Hepatocyte (in vitro differentiated cells): ENCODE results near the gene CUZD1. TPM values are rescaled to one million over a fixed set of nuclear protein-coding genes. Genes with fewer than 3 reads are reported as not detected.

Experiments
- DNase-seq: peaks from one replicate; pipeline ENCODE4 v3.0.0-alpha.2; 2016; ENCODE audit warnings: low spot score
- H2AFZ ChIP-seq: fragments of 200-600 bp; sonication (generic); 2 replicates; pipeline ENCODE4 v1.6.0; 2016; ENCODE audit warnings: antibody characterized with exemption, mild to moderate bottlenecking
- H3K27ac ChIP-seq: fragments of 200-600 bp; sonication (generic); 2 replicates; pipeline ENCODE4 v1.5.1; 2016; ENCODE audit warnings: mild to moderate bottlenecking
- H3K27me3 ChIP-seq: fragments of 200-600 bp; sonication (generic); 2 replicates; pipeline ENCODE4 v1.6.1; 2016
- H3K36me3 ChIP-seq: fragments of 200-600 bp; sonication (generic); replicated peaks from 2 replicates; pipeline ENCODE4 v1.5.1; 2016; ENCODE audit warnings: low read depth; ENCODE audit not compliant: insufficient read depth
- H3K4me1 ChIP-seq: fragments of 200-600 bp; sonication (generic); 2 replicates; pipeline ENCODE4 v1.5.1; 2016; ENCODE audit warnings: mild to moderate bottlenecking, moderate library complexity; ENCODE audit not compliant: insufficient read depth
- H3K4me2 ChIP-seq: fragments of 200-600 bp; sonication (generic); 2 replicates; pipeline ENCODE4 v1.6.0; 2016
- H3K4me3 ChIP-seq: fragments of 200-600 bp; sonication (generic); 2 replicates; pipeline ENCODE4 v1.5.1; 2016; ENCODE audit warnings: mild to moderate bottlenecking
- H3K79me2 ChIP-seq: fragments of 200-600 bp; sonication (generic); 2 replicates; pipeline ENCODE4 v1.6.0; 2017; ENCODE audit warnings: mild to moderate bottlenecking
- H3K9me2 ChIP-seq: fragments of 200-600 bp; sonication (generic); replicated peaks from 2 replicates; pipeline ENCODE4 v1.6.0; 2017; ENCODE audit warnings: mild to moderate bottlenecking; ENCODE audit not compliant: insufficient read depth
- H3K9me3 ChIP-seq: fragments of 200-600 bp; sonication (generic); 2 replicates; pipeline ENCODE4 v1.5.1; 2016; ENCODE audit warnings: low read depth, mild to moderate bottlenecking
- H4K20me1 ChIP-seq: fragments of 200-600 bp; sonication (generic); 2 replicates; pipeline ENCODE4 v1.6.0; 2016; ENCODE audit warnings: mild to moderate bottlenecking; ENCODE audit not compliant: insufficient read depth, poor library complexity, severe bottlenecking
- CTCF ChIP-seq: fragments of 200-600 bp; sonication (generic); IDR thresholded peaks from 2 replicates; pipeline ENCODE4 v1.5.1; 2016; ENCODE audit warnings: antibody characterized with exemption, mild to moderate bottlenecking; ENCODE audit not compliant: poor library complexity
- EZH2 ChIP-seq: fragments of 200-600 bp; sonication (generic); IDR thresholded peaks from 2 replicates; pipeline ENCODE4 v1.6.1; 2016; ENCODE audit warnings: antibody characterized with exemption, mild to moderate bottlenecking, borderline replicate concordance
- EZH2phosphoT487 ChIP-seq: fragments of 200-600 bp; sonication (generic); IDR thresholded peaks from one replicate; pipeline ENCODE4 v1.6.1; 2018; ENCODE audit warnings: antibody characterized with exemption, mild to moderate bottlenecking, low read depth, moderate library complexity; ENCODE audit not compliant: unreplicated experiment, severe bottlenecking
- WGBS: methylation state at CpG from one replicate; pipeline ENCODE4 v1.1.6; 2016; ENCODE audit warnings: low lambda C conversion rate; ENCODE audit errors: missing lambda C conversion rate; 5-methylcytosine and 5-hydroxymethylcytosine counted together
- polyA plus RNA-seq: library from polyadenylated mRNA; unstranded; fragments of >200 nt; fragmentation: Nextera tagmentation; extraction: Ambion mirVana; gene quantifications from 2 replicates; pipeline ENCODE4 v1.2.1, GENCODE V29; 2016
- total RNA-seq: library from RNA; depleted of rRNA; stranded (reverse); fragments of >200 nt; gene quantifications from 2 replicates; pipeline ENCODE4 v1.2.3, GENCODE V29; 2014

The CUZD1 gene
- total and polyA plus RNA-seq, 2 experiments from 2014 or later: not detected

GRCh38 chr10:122838880-122839279 lies 6.8 kb downstream of the CUZD1 start:
- Histone ChIP-seq H3K79me2 (no peaks in the 10 kb centered on the region), H3K4me1 (no peaks in the 10 kb centered on the region), H3K27ac (no peak overlapping the region), H3K9me2 (no peaks in the 10 kb centered on the region), H3K4me3 (no peak overlapping the region), H3K4me2 (no peak overlapping the region), H3K27me3 (peaks cover 6% of the 10 kb centered on the region), H3K36me3 (no peaks in the 10 kb centered on the region), H4K20me1 (no peaks in the 10 kb centered on the region), H3K9me3 (no peaks in the 10 kb centered on the region), H2AFZ (no peak overlapping the region)
- no peak for DNase-seq
- TF ChIP-seq EZH2phosphoT487: no peak
- TF ChIP-seq CTCF: no peak
- TF ChIP-seq EZH2: no peak
- 75% methylated on average over 4 of the region's 4 CpGs for WGBS

GRCh38 chr10:122835908-122836307 lies 9.7 kb downstream of the CUZD1 start:
- no peaks in the 10 kb centered on the region for H3K36me3 ChIP-seq

GRCh38 chr10:122830965-122831353 lies 14.7 kb downstream of the CUZD1 start:
- Histone ChIP-seq H3K27me3 (peaks cover 4% of the 10 kb centered on the region), H4K20me1 (no peaks in the 10 kb centered on the region), H3K4me2 (no peak overlapping the region), H3K9me2 (no peaks in the 10 kb centered on the region), H3K4me1 (no peaks in the 10 kb centered on the region), H3K9me3 (no peaks in the 10 kb centered on the region), H3K36me3 (no peaks in the 10 kb centered on the region), H3K27ac (no peak overlapping the region), H3K79me2 (no peaks in the 10 kb centered on the region), H3K4me3 (no peak overlapping the region), H2AFZ (no peak overlapping the region)
- no peak for DNase-seq
- WGBS: 65% methylated on average over 1 of the region's 1 CpG
- TF ChIP-seq EZH2phosphoT487: no peak
- TF ChIP-seq CTCF: no peak
- no peak for TF ChIP-seq EZH2

More at GRCh38 chr10:122835908-122836307, 9.7 kb downstream of the CUZD1 start:
- Histone ChIP-seq H3K79me2 (no peaks in the 10 kb centered on the region), H3K4me1 (no peaks in the 10 kb centered on the region), H3K4me2 (no peak overlapping the region), H3K27me3 (peaks cover 6% of the 10 kb centered on the region), H3K9me2 (no peaks in the 10 kb centered on the region), H4K20me1 (no peaks in the 10 kb centered on the region), H3K27ac (no peak overlapping the region), H3K9me3 (no peaks in the 10 kb centered on the region), H3K4me3 (no peak overlapping the region), H2AFZ (no peak overlapping the region)
- no peak for DNase-seq
- WGBS: 77% methylated on average over 2 of the region's 2 CpGs
- no peak for TF ChIP-seq EZH2phosphoT487
- no peak for TF ChIP-seq CTCF
- no peak for TF ChIP-seq EZH2
